Measurements from ENCODE around the gene TCFL5. TPM values are rescaled to one million over a fixed set of nuclear protein-coding genes. Genes with fewer than 3 reads are reported as not detected.

Gene TCFL5
- total RNA-seq, 1 donor from 2014 or later: 12.8 TPM

DNA sequence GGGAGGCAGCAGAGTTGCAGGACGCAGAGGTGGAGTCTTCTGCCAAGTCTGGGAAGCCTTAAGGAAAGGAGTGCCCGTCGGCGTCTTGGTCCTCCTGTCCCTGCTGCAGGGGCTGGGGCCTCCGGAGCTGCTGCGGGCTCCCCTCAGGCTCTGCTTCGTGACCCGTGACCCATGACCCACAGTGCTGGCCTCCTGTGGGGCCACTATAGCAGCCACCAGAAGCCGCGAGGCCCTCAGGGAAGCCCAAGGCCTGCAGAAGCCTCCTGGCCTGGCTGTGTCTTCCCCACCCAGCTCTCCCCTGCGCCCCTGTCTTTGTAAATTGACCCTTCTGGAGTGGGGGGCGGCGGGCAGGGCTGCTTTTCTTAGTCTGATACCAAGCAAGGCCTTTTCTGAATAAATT lies 48.0 kb downstream of the TCFL5 start:
- no peak for DNase-seq (ENCODE audit: extremely low spot score, unreplicated experiment)
- Mint-ChIP-seq H3K27me3 (ENCODE audit: unreplicated experiment) (peaks cover 8% of the 10 kb centered on the region), H3K4me3 (ENCODE audit: unreplicated experiment) (no peak overlapping the region), H3K9me3 (ENCODE audit: unreplicated experiment) (no peaks in the 10 kb centered on the region), H3K4me1 (ENCODE audit: unreplicated experiment) (peaks cover 24% of the 10 kb centered on the region), H3K36me3 (ENCODE audit: unreplicated experiment) (peaks cover 7% of the 10 kb centered on the region), H3K27ac (ENCODE audit: unreplicated experiment) (no peak overlapping the region)
- TF ChIP-seq, protein P1, sequence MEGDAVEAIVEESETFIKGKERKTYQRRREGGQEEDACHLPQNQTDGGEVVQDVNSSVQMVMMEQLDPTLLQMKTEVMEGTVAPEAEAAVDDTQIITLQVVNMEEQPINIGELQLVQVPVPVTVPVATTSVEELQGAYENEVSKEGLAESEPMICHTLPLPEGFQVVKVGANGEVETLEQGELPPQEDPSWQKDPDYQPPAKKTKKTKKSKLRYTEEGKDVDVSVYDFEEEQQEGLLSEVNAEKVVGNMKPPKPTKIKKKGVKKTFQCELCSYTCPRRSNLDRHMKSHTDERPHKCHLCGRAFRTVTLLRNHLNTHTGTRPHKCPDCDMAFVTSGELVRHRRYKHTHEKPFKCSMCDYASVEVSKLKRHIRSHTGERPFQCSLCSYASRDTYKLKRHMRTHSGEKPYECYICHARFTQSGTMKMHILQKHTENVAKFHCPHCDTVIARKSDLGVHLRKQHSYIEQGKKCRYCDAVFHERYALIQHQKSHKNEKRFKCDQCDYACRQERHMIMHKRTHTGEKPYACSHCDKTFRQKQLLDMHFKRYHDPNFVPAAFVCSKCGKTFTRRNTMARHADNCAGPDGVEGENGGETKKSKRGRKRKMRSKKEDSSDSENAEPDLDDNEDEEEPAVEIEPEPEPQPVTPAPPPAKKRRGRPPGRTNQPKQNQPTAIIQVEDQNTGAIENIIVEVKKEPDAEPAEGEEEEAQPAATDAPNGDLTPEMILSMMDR (IDR thresholded peaks at IDR 0.05): no peak

DNA sequence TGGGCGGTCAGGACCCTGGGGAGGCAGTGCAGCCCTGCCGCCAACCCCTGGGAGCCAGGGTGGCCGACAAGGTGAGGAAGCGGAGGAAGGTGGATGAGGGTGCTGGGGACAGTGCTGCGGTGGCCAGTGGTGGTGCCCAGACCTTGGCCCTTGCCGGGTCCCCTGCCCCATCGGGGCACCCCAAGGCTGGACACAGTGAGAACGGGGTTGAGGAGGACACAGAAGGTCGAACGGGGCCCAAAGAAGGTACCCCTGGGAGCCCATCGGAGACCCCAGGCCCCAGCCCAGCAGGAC lies 48.8 kb downstream of the TCFL5 start:
- DNase-seq (ENCODE audit: extremely low spot score, unreplicated experiment): no peak
- H3K27me3 Mint-ChIP-seq (ENCODE audit: unreplicated experiment): peaks cover 8% of the 10 kb centered on the region
- no peak overlapping the region for H3K4me3 Mint-ChIP-seq (ENCODE audit: unreplicated experiment)
- no peak overlapping the region for H3K27ac Mint-ChIP-seq (ENCODE audit: unreplicated experiment)
- H3K36me3 Mint-ChIP-seq (ENCODE audit: unreplicated experiment): peaks cover 11% of the 10 kb centered on the region
- TF ChIP-seq, protein P1 (IDR thresholded peaks at IDR 0.05): no peak
- H3K9me3 Mint-ChIP-seq (ENCODE audit: unreplicated experiment): no peaks in the 10 kb centered on the region
- peaks cover 21% of the 10 kb centered on the region for H3K4me1 Mint-ChIP-seq (ENCODE audit: unreplicated experiment)

DNA sequence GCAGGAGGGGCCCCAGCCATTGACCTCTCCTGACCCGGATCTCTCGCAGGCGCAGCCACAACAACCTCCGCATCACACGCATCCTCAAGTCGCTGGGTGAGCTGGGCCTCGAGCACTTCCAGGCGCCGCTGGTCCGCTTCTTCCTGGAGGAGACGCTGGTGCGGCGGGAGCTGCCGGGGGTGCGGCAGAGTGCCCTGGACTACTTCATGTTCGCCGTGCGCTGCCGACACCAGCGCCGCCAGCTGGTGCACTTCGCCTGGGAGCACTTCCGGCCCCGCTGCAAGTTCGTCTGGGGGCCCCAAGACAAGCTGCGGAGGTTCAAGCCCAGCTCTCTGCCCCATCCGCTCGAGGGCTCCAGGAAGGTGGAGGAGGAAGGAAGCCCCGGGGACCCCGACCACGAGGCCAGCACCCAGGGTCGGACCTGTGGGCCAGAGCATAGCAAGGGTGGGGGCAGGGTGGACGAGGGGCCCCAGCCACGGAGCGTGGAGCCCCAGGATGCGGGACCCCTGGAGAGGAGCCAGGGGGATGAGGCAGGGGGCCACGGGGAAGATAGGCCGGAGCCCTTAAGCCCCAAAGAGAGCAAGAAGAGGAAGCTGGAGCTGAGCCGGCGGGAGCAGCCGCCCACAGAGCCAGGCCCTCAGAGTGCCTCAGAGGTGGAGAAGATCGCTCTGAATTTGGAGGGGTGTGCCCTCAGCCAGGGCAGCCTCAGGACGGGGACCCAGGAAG lies 49.3 kb downstream of the TCFL5 start:
- Mint-ChIP-seq H3K4me1 (ENCODE audit: unreplicated experiment) (peaks cover 20% of the 10 kb centered on the region), H3K27me3 (ENCODE audit: unreplicated experiment) (peaks cover 8% of the 10 kb centered on the region), H3K9me3 (ENCODE audit: unreplicated experiment) (no peaks in the 10 kb centered on the region), H3K36me3 (ENCODE audit: unreplicated experiment) (peaks cover 11% of the 10 kb centered on the region), H3K27ac (ENCODE audit: unreplicated experiment) (no peak overlapping the region), H3K4me3 (ENCODE audit: unreplicated experiment) (no peak overlapping the region)
- DNase-seq (ENCODE audit: extremely low spot score, unreplicated experiment): no peak
- TF ChIP-seq, protein P1 (IDR thresholded peaks at IDR 0.05): no peak

DNA sequence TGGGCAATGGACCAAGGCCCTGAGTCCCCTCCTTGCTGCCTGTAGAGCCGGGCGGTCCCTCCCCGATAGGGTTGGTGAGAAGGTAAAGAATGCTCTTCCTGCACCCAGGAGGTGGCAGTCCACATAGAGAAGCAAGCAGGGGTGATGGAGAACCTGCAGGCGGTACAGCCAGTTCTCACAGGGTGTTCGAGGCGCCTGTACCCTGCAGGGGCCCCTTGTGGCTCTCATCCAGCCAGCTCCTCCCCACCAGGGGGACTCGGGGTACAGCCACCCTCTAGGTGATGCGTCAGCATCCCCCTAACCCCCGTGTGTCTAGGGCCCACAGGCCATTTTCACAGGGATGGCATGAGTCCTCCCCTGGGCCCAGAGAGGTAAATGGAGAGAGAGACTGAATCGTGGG lies 49.9 kb downstream of the TCFL5 start:
- H3K27me3 Mint-ChIP-seq (ENCODE audit: unreplicated experiment): peaks cover 8% of the 10 kb centered on the region
- H3K4me1 Mint-ChIP-seq (ENCODE audit: unreplicated experiment): peaks cover 23% of the 10 kb centered on the region
- DNase-seq (ENCODE audit: extremely low spot score, unreplicated experiment): no peak
- H3K4me3 Mint-ChIP-seq (ENCODE audit: unreplicated experiment): no peak overlapping the region
- H3K36me3 Mint-ChIP-seq (ENCODE audit: unreplicated experiment): peaks cover 11% of the 10 kb centered on the region
- no peak overlapping the region for H3K27ac Mint-ChIP-seq (ENCODE audit: unreplicated experiment)
- TF ChIP-seq, protein P1 (IDR thresholded peaks at IDR 0.05): no peak
- H3K9me3 Mint-ChIP-seq (ENCODE audit: unreplicated experiment): no peaks in the 10 kb centered on the region

DNA sequence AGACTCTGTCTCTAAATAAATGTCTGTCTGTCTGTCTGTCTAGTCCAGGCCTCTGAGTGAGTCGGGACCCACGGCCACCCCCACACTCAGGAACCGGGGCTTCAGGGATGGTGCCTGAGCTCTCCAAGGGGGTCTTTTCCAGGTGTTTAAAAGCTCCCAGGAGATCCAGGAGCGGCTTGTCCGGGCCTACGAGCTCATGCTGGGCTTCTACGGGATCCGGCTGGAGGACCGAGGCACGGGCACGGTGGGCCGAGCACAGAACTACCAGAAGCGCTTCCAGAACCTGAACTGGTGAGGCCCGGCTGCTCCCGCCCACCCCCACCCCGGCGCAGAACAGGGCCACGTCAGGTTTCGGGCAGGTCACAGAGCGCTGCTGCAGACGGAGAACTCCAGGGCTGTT lies 50.3 kb downstream of the TCFL5 start:
- no peak for DNase-seq (ENCODE audit: extremely low spot score, unreplicated experiment)
- Mint-ChIP-seq H3K27me3 (ENCODE audit: unreplicated experiment) (peaks cover 8% of the 10 kb centered on the region), H3K4me1 (ENCODE audit: unreplicated experiment) (peaks cover 27% of the 10 kb centered on the region), H3K36me3 (ENCODE audit: unreplicated experiment) (peaks cover 11% of the 10 kb centered on the region), H3K9me3 (ENCODE audit: unreplicated experiment) (no peaks in the 10 kb centered on the region), H3K4me3 (ENCODE audit: unreplicated experiment) (no peak overlapping the region), H3K27ac (ENCODE audit: unreplicated experiment) (no peak overlapping the region)
- TF ChIP-seq, protein P1 (IDR thresholded peaks at IDR 0.05): no peak

Measured in osteocyte (in vitro differentiated cells).